HCT116 (cell line): Measurements from ENCODE around the gene TYK2. TPM values are rescaled to one million over a fixed set of nuclear protein-coding genes. Genes with fewer than 3 reads are reported as not detected.

ENCODE experiments used
- ATAC-seq: fragments of 200-7000 bp; cut with Tn5 transposase; 2 replicates; pipeline ENCODE4 v1.9.1; 2020; ENCODE audit warnings: mild to moderate bottlenecking, moderate library complexity
- BruUV-seq: library from RNA; stranded (reverse); fragments of 400-500 nt; replicated peaks from 2 replicates; lab custom pipeline; 2021; lab: Mats Ljungman, UMichigan
- CTCF ChIA-PET: fragments of 300-600 bp; sonication (Branson Sonifier 250); formaldehyde crosslinking; loops from one replicate; lab custom pipeline; 2021; ENCODE audit warnings: antibody characterized with exemption; lab: Charles Lee
- POLR2A ChIA-PET: fragments of 300-600, 350-600 bp; sonication (Branson Sonifier 250); formaldehyde crosslinking; loops from one replicate; lab custom pipeline; 2021; ENCODE audit warnings: antibody characterized with exemption; lab: Charles Lee
- RAD21 ChIA-PET, 2 experiments: fragments of 300-600 bp; sonication (Branson Sonifier 250); formaldehyde crosslinking; loops; one replicate each; lab custom pipeline; 2023; ENCODE audit warnings: low total read pairs in 2 of 2; ENCODE audit not compliant: uncharacterized antibody in 2 of 2, unreplicated experiment in 2 of 2, low non-redundant PET in 1 of 2; lab: Charles Lee
- DNase-seq: peaks from one replicate; pipeline ENCODE4 v3.0.0-alpha.2; 2010; ENCODE audit warnings: low read depth, low spot score
- H2AFZ ChIP-seq: fragments of 200-600 bp; shearing (Covaris generic), sonication (generic); 2 replicates; pipeline ENCODE4 v1.6.1; 2017; ENCODE audit warnings: low read depth, mixed run types, mixed read lengths, antibody characterized with exemption, low read length; ENCODE audit not compliant: poor library complexity, severe bottlenecking
- H3K27ac ChIP-seq: 2 replicates; pipeline ENCODE4 v1.5.1; 2012; ENCODE audit warnings: low read depth, low read length
- H3K27me3 ChIP-seq: fragments of 200-600 bp; sonication (generic); 2 replicates; pipeline ENCODE4 v1.6.1; 2016; ENCODE audit warnings: mixed run types, low read length, mixed read lengths; ENCODE audit not compliant: insufficient read depth
- H3K36me3 ChIP-seq, 2 experiments: fragments of 200-500 bp in 1 of 2; fragments of 200-600 bp in 1 of 2; sonication (Bioruptor generic) in 1 of 2; sonication (generic) in 1 of 2; 2 replicates each; pipeline versions ENCODE4 v1.5.1 to v1.6.1; 2014 to 2016; ENCODE audit warnings: low read length in 2 of 2, inconsistent platforms in 1 of 2, mixed read lengths in 1 of 2, mixed run types in 1 of 2; ENCODE audit not compliant: insufficient read depth in 2 of 2, control insufficient read depth in 1 of 2
- H3K4me1 ChIP-seq, 2 experiments: fragments of 200-600 bp in 1 of 2; sonication (generic) in 1 of 2; 2 replicates each; pipeline versions ENCODE4 v1.5.1 to v1.6.1; 2012 to 2017; ENCODE audit warnings: low read length in 2 of 2, inconsistent platforms in 1 of 2, mild to moderate bottlenecking in 1 of 2, mixed read lengths in 1 of 2, mixed run types in 1 of 2, moderate library complexity in 1 of 2; ENCODE audit not compliant: insufficient read depth in 2 of 2, control insufficient read depth in 1 of 2
- H3K4me2 ChIP-seq: fragments of 200-600 bp; sonication (generic); 2 replicates; pipeline ENCODE4 v1.6.1; 2017; ENCODE audit warnings: mixed run types, low read length, mixed read lengths
- H3K4me3 ChIP-seq, 2 experiments: fragments of 200-600 bp in 1 of 2; sonication (generic) in 1 of 2; replicated peaks in 1 of 2; 2 replicates each; pipeline ENCODE4 v1.5.1; 2011 to 2016; ENCODE audit warnings: low read length in 2 of 2, control low read depth in 1 of 2, low read depth in 1 of 2, mild to moderate bottlenecking in 1 of 2, mixed read lengths in 1 of 2, mixed run types in 1 of 2
- H3K79me2 ChIP-seq: fragments of 200-600 bp; sonication (generic); 2 replicates; pipeline ENCODE4 v1.6.1; 2017; ENCODE audit warnings: mild to moderate bottlenecking, mixed run types, low read length, moderate library complexity, mixed read lengths; ENCODE audit not compliant: insufficient read depth
- H3K9ac ChIP-seq: fragments of 200-600 bp; sonication (generic); 2 replicates; pipeline ENCODE4 v1.6.1; 2016; ENCODE audit warnings: low read length, mixed read lengths
- H3K9me2 ChIP-seq: fragments of 200-600 bp; sonication (generic), shearing (Covaris generic); 2 replicates; pipeline ENCODE4 v1.6.1; 2017; ENCODE audit warnings: mixed run types, mild to moderate bottlenecking, moderate library complexity; ENCODE audit not compliant: insufficient read depth
- H3K9me3 ChIP-seq, 2 experiments: fragments of 200-500 bp in 1 of 2; fragments of 200-600 bp in 1 of 2; sonication (Bioruptor generic) in 1 of 2; sonication (generic) in 1 of 2; 2 replicates each; pipeline ENCODE4 v1.6.1; 2014 to 2017; ENCODE audit warnings: low read length in 2 of 2, mixed read lengths in 2 of 2, inconsistent platforms in 1 of 2, low read depth in 1 of 2, mild to moderate bottlenecking in 1 of 2, mixed run types in 1 of 2, moderate library complexity in 1 of 2; ENCODE audit not compliant: control insufficient read depth in 1 of 2, insufficient read depth in 1 of 2
- H4K20me1 ChIP-seq: fragments of 200-600 bp; sonication (generic), shearing (Covaris generic); 2 replicates; pipeline ENCODE4 v1.6.1; 2017; ENCODE audit warnings: mixed run types, mild to moderate bottlenecking, moderate library complexity; ENCODE audit not compliant: insufficient read depth
- CTCF ChIP-seq, 3 experiments: fragments of 200-600 bp in 1 of 3; sonication (generic) in 1 of 3; IDR thresholded peaks in 2 of 3; conservative IDR thresholded peaks in 1 of 3; 2 replicates each; pipeline ENCODE4 v1.5.1; 2012 to 2017; ENCODE audit warnings: low read depth in 2 of 3, low read length in 2 of 3, antibody characterized with exemption in 1 of 3, borderline replicate concordance in 1 of 3, control low read depth in 1 of 3, mild to moderate bottlenecking in 1 of 3, mixed read lengths in 1 of 3, mixed run types in 1 of 3, moderate library complexity in 1 of 3; ENCODE audit not compliant: insufficient read depth in 1 of 3
- ELF1 ChIP-seq: IDR thresholded peaks from 2 replicates; pipeline ENCODE4 v1.6.1; 2012; ENCODE audit warnings: low read depth, borderline replicate concordance
- TCF7L2 ChIP-seq: IDR thresholded peaks from 2 replicates; pipeline ENCODE4 v1.7.0; 2011; ENCODE audit warnings: borderline replicate concordance, inconsistent platforms; ENCODE audit not compliant: insufficient read depth, insufficient read length; ENCODE audit errors: extremely low read depth
- intact Hi-C: fragments of 100-400 bp; cut with micrococcal nuclease; formaldehyde crosslinking; loops from 2 replicates; pipeline ENCODE4 v1.10.0; 2022
- total RNA-seq: library from RNA; stranded (reverse); gene quantifications from one replicate; pipeline ENCODE4 v1.2.1, GENCODE V29; 2021; ENCODE audit not compliant: unreplicated experiment

TYK2 gene
- total RNA-seq, 1 experiment from 2014 or later = 110 TPM

DNA sequence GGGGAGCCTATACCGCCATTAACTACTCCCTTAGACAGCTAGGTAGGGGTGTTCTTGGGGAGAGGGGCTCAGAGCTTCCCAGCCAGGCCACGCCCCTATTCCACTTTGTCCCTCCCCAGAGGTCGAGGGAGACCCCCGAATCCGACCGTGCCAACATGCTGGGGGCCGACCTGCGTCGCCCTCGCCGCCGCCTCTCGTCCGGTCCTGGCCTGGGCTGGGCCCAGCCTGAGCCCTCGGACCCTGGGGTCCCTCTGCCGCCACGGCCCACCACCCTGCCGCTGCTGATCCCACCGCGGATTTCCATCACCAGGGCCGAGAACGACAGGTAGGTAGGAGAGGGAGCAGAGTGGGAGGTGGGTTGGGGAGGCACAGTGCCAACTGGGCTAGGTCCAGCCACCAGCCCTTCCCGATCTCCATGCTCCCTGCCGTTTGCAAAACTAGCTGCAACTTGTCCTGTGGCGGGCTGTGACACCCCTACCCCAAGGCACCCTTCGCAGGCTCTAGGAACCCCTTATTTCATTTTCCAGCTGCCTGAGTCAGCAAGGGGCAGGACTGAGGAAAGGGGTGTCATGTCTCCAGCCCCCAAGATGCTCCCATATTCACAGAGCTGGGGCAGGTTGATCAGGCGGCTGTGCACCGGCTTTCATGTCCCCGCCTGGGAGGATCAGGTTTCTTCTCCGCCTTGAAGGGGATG, 37.3 kb upstream of the TYK2 start:
- H3K27ac ChIP-seq = peak overlapping the region; percentile 89
- H3K79me2 ChIP-seq = peaks cover 15% of the 10 kb centered on the region
- peak overlapping the region; percentile 74 for H3K4me2 ChIP-seq
- no peak for TF ChIP-seq CTCF (IDR thresholded peaks at IDR 0.05 in 2 of 3, conservative IDR thresholded peaks at IDR 0.05 in 1 of 3; ENCODE audit: borderline replicate concordance in 1 of 3, insufficient read depth in 1 of 3, low read depth in 2 of 3, low read length in 2 of 3)
- TF ChIP-seq TCF7L2 = peak; percentile 97
- no peak for TF ChIP-seq ELF1
- peak overlapping the region; percentile 61 to 70 for H3K4me3 ChIP-seq
- ATAC-seq (no peak), DNase-seq (no peak)
- no peak overlapping the region for H2AFZ ChIP-seq
- H3K36me3 ChIP-seq = no peaks in the 10 kb centered on the region
- H3K4me1 ChIP-seq = peaks cover 27 to 63% of the 10 kb centered on the region in 2 experiments
- BruUV-seq = no TSS peak
- no peaks in the 10 kb centered on the region for H3K9me3 ChIP-seq
- no peaks in the 10 kb centered on the region for H4K20me1 ChIP-seq
- ChIA-PET RAD21 (no interaction called here), POLR2A (interaction anchor here (1.0 to 1.2 kb wide), 4 partner anchors 10 to 128 kb away, joined by 3 to 4 read pairs (median 3); partner anchors contain the start of genes CDC37 and ICAM5), CTCF (interaction anchor here (0.7 to 3.3 kb wide), 15 partner anchors 9 to 447 kb away, joined by 3 to 60 read pairs (median 5); partner anchors contain the start of genes CDC37, DNM2 and ICAM5)
- no peaks in the 10 kb centered on the region for H3K27me3 ChIP-seq
- no peak overlapping the region for H3K9ac ChIP-seq
- H3K9me2 ChIP-seq = no peaks in the 10 kb centered on the region
- intact Hi-C loops = no loop called here
